Panc1 (cell line): ENCODE measurements around the gene FOCAD. TPM values are rescaled to one million over a fixed set of nuclear protein-coding genes. Genes with fewer than 3 reads are reported as not detected.
A peak's percentile ranks its signal among the peaks of the same experiment; 100 is the strongest.
"Not testable (repeated sequence)": the region's sequence is repeated elsewhere in the genome, so short reads cannot be mapped to it uniquely, and the experiment has no call there.

Experiments
- ATAC-seq: fragments of 200-7000 bp; cut with Tn5 transposase; 2 replicates; pipeline ENCODE4 v1.9.1; 2020; ENCODE audit warnings: mild to moderate bottlenecking, moderate library complexity
- BruUV-seq: library from RNA; stranded (reverse); fragments of 400-500 nt; replicated peaks from 2 replicates; lab custom pipeline; 2021; lab: Mats Ljungman, UMichigan
- CTCF ChIA-PET: fragments of 300-600 bp; sonication (Branson Sonifier 250); formaldehyde crosslinking; loops from one replicate; lab custom pipeline; 2022; ENCODE audit warnings: antibody characterized with exemption; lab: Charles Lee
- POLR2A ChIA-PET: fragments of 300-600 bp; sonication (Branson Sonifier 250); formaldehyde crosslinking; loops from one replicate; lab custom pipeline; 2022; ENCODE audit warnings: antibody characterized with exemption; lab: Charles Lee
- DNase-seq: peaks from one replicate; pipeline ENCODE4 v3.0.0-alpha.2; 2010; ENCODE audit warnings: low read depth, low spot score
- H3K27ac ChIP-seq: 2 replicates; pipeline ENCODE4 v1.5.1; 2011; ENCODE audit warnings: mild to moderate bottlenecking, low read length, inconsistent platforms
- H3K27me3 ChIP-seq: fragments of 200-500 bp; sonication (Bioruptor generic); 2 replicates; pipeline ENCODE4 v1.6.0; 2014; ENCODE audit warnings: low read length, inconsistent platforms; ENCODE audit not compliant: control insufficient read depth, insufficient read depth
- H3K36me3 ChIP-seq: fragments of 200-500 bp; sonication (Bioruptor generic); 2 replicates; pipeline ENCODE4 v1.5.1; 2014; ENCODE audit warnings: inconsistent platforms, mild to moderate bottlenecking, low read length, moderate library complexity; ENCODE audit not compliant: control insufficient read depth, insufficient read depth
- H3K4me1 ChIP-seq: 2 replicates; pipeline ENCODE4 v1.5.1; 2011; ENCODE audit warnings: inconsistent platforms, mild to moderate bottlenecking, low read length, moderate library complexity; ENCODE audit not compliant: control insufficient read depth, insufficient read depth
- H3K4me3 ChIP-seq, 2 experiments: 2 replicates each; pipeline ENCODE4 v1.5.1; 2011 to 2012; ENCODE audit warnings: low read depth in 2 of 2, low read length in 2 of 2, mild to moderate bottlenecking in 2 of 2, inconsistent platforms in 1 of 2, moderate library complexity in 1 of 2
- H3K9me3 ChIP-seq: fragments of 200-500 bp; sonication (Bioruptor generic); 2 replicates; pipeline ENCODE4 v1.5.1; 2014; ENCODE audit warnings: low read depth, mild to moderate bottlenecking, inconsistent platforms, low read length, moderate library complexity; ENCODE audit not compliant: control insufficient read depth, insufficient read depth
- POLR2AphosphoS5 ChIP-seq: IDR thresholded peaks from 2 replicates; pipeline ENCODE4 v1.6.1; 2012; ENCODE audit warnings: mild to moderate bottlenecking, low read depth, low read length, moderate library complexity
- SIN3A ChIP-seq: IDR thresholded peaks from 2 replicates; pipeline ENCODE4 v1.6.1; 2012; ENCODE audit warnings: low read depth, mild to moderate bottlenecking, low read length, moderate library complexity, borderline replicate concordance; ENCODE audit not compliant: insufficient read depth
- TCF7L2 ChIP-seq: IDR thresholded peaks from 2 replicates; pipeline ENCODE4 v1.6.1; 2011; ENCODE audit warnings: mild to moderate bottlenecking, low read depth, low read length, inconsistent platforms
- in situ Hi-C: cut with HindIII; loops from 2 replicates; pipeline ENCODE4 v1.10.0; 2016; ENCODE audit warnings: low sequenced_read_pairs, low pct_unique_long_range_greater_than_20kb
- intact Hi-C: fragments of 100-400 bp; cut with micrococcal nuclease; formaldehyde crosslinking; loops from one replicate; pipeline ENCODE4 v1.10.0; 2022; ENCODE audit not compliant: unreplicated experiment
- total RNA-seq: library from RNA; stranded (reverse); gene quantifications from one replicate; pipeline ENCODE4 v1.2.1, GENCODE V29; 2021; ENCODE audit not compliant: unreplicated experiment
- TF ChIP-seq, protein P1 (sequence below), 2 experiments: IDR thresholded peaks; 2 replicates each; pipeline ENCODE4 v1.6.1; 2011 to 2012; ENCODE audit warnings: low read depth in 2 of 2, control low read depth in 1 of 2, low read length in 1 of 2, mild to moderate bottlenecking in 1 of 2, moderate library complexity in 1 of 2; ENCODE audit not compliant: insufficient read depth in 1 of 2
- TF ChIP-seq, protein P2 (sequence below): fragments of 450-650 bp; IDR thresholded peaks from 2 replicates; pipeline ENCODE4 v1.5.1; 2017; ENCODE audit warnings: mild to moderate bottlenecking

FOCAD gene
- total RNA-seq, 1 experiment from 2014 or later = 9.8 TPM

DNA sequence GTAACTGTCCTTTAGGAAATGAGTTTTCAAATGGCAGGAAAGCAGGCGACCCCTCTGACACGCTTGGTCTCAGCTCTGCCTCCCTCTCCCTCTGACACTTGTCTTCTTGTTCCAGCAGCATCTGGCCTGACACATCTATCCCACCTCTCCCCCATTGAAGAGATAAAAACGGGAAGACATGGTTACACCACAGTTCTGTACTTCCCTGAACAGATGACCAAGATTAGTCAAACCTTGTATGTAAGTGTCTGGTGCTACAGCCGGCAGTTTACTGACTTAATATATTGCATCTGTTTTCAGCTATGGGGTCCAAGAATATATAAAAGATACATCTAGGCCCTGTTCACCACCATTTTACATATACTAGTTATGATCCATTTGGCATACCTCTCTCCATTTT, 32.1 kb upstream of the FOCAD start:
- BruUV-seq = no TSS peak
- ATAC-seq = no peak
- Histone ChIP-seq H3K4me1 (no peaks in the 10 kb centered on the region), H3K4me3 (no peak overlapping the region), H3K9me3 (no peaks in the 10 kb centered on the region), H3K36me3 (no peaks in the 10 kb centered on the region), H3K27ac (no peak overlapping the region), H3K27me3 (no peaks in the 10 kb centered on the region)
- ChIA-PET CTCF (no interaction called here), POLR2A (no interaction called here)
- intact Hi-C loops (no loop called here), in situ Hi-C loops (no loop called here)
- DNase-seq = no peak
- TF ChIP-seq, protein P1, sequence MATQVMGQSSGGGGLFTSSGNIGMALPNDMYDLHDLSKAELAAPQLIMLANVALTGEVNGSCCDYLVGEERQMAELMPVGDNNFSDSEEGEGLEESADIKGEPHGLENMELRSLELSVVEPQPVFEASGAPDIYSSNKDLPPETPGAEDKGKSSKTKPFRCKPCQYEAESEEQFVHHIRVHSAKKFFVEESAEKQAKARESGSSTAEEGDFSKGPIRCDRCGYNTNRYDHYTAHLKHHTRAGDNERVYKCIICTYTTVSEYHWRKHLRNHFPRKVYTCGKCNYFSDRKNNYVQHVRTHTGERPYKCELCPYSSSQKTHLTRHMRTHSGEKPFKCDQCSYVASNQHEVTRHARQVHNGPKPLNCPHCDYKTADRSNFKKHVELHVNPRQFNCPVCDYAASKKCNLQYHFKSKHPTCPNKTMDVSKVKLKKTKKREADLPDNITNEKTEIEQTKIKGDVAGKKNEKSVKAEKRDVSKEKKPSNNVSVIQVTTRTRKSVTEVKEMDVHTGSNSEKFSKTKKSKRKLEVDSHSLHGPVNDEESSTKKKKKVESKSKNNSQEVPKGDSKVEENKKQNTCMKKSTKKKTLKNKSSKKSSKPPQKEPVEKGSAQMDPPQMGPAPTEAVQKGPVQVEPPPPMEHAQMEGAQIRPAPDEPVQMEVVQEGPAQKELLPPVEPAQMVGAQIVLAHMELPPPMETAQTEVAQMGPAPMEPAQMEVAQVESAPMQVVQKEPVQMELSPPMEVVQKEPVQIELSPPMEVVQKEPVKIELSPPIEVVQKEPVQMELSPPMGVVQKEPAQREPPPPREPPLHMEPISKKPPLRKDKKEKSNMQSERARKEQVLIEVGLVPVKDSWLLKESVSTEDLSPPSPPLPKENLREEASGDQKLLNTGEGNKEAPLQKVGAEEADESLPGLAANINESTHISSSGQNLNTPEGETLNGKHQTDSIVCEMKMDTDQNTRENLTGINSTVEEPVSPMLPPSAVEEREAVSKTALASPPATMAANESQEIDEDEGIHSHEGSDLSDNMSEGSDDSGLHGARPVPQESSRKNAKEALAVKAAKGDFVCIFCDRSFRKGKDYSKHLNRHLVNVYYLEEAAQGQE (IDR thresholded peaks at IDR 0.05; ENCODE audit: insufficient read depth in 1 of 2, low read depth in 2 of 2, low read length in 1 of 2) = no peak
- TF ChIP-seq POLR2AphosphoS5 = no peak
- TF ChIP-seq TCF7L2 = no peak
- TF ChIP-seq, protein P2, sequence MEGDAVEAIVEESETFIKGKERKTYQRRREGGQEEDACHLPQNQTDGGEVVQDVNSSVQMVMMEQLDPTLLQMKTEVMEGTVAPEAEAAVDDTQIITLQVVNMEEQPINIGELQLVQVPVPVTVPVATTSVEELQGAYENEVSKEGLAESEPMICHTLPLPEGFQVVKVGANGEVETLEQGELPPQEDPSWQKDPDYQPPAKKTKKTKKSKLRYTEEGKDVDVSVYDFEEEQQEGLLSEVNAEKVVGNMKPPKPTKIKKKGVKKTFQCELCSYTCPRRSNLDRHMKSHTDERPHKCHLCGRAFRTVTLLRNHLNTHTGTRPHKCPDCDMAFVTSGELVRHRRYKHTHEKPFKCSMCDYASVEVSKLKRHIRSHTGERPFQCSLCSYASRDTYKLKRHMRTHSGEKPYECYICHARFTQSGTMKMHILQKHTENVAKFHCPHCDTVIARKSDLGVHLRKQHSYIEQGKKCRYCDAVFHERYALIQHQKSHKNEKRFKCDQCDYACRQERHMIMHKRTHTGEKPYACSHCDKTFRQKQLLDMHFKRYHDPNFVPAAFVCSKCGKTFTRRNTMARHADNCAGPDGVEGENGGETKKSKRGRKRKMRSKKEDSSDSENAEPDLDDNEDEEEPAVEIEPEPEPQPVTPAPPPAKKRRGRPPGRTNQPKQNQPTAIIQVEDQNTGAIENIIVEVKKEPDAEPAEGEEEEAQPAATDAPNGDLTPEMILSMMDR = no peak
- TF ChIP-seq SIN3A = no peak

DNA sequence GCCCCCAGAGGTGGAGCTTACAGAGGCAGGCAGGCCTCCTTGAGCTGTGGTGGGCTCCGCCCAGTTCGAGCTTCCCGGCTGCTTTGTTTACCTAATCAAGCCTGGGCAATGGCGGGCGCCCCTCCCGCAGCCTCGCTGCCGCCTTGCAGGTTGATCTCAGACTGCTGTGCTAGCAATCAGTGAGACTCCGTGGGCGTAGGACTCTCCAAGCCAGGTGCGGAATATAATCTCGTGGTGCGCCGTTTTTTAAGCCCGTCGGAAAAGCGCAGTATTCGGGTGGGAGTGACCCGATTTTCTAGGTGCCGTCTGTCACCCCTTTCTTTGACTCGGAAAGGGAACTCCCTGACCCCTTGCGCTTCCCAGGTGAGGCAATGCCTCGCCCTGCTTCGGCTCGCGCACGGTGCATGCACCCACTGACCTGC, 25.8 kb upstream of the FOCAD start:
- DNase-seq, H3K4me1 ChIP-seq, CTCF ChIA-PET, intact Hi-C loops, POLR2A ChIA-PET, H3K36me3 ChIP-seq, H3K9me3 ChIP-seq, ATAC-seq, BruUV-seq, H3K27me3 ChIP-seq, H3K27ac ChIP-seq, in situ Hi-C loops: not testable (repeated sequence)
- peak overlapping the region; percentile 28 to 31 for H3K4me3 ChIP-seq

DNA sequence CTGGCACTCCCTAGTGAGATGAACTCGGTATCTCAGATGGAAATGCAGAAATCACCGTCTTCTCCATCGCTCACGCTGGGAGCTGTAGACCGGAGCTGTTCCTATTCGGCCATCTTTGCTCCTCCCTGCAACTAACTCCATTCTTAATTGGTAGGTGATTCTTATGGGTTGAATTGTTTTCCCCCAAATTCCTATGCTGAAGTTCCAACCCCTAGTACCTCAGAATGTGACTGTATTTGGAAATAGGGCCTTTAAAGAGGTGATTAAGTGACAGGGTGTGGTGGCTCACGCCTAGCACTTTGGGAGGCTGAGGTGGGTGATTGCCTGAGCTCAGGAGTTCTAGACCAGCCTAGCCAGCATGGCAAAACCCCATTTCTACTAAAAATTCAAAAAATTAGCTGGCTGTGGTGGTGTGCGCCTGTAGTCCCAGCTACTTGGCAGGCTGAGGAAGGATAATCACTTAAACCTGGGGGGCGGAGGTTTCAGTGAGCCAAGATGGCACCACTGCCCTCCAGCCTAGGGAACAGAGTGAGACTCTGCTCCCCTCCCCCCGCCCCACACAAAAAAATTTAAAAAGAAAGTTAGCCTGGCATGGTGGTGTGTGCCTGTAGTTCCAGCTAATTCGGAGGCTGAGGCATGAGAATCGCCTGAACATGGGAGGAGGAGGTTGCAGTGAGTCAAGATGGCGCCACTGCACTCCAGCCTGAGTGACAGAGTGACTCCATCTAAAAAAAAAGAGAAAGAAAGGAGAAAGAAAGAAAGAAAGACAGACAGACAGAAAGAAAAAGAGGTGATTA, 25.2 kb upstream of the FOCAD start:
- ChIA-PET POLR2A (no interaction called here), CTCF (no interaction called here)
- in situ Hi-C loops = no loop called here
- peak overlapping the region; percentile 28 to 31 for H3K4me3 ChIP-seq
- H3K27me3 ChIP-seq = no peaks in the 10 kb centered on the region
- H3K36me3 ChIP-seq = no peaks in the 10 kb centered on the region
- H3K27ac ChIP-seq = no peak overlapping the region
- TF ChIP-seq TCF7L2 (no peak), SIN3A (no peak), POLR2AphosphoS5 (no peak)
- TF ChIP-seq, protein P1 (IDR thresholded peaks at IDR 0.05; ENCODE audit: insufficient read depth in 1 of 2, low read depth in 2 of 2, low read length in 1 of 2) = no peak
- TF ChIP-seq, protein P2 = no peak
- BruUV-seq = no TSS peak
- no peaks in the 10 kb centered on the region for H3K4me1 ChIP-seq
- intact Hi-C loops = no loop called here
- ATAC-seq = no peak
- H3K9me3 ChIP-seq = no peaks in the 10 kb centered on the region
- DNase-seq = no peak
